Skeletal muscle cell (primary cell): Measurements from ENCODE around the gene NGRN.

Source experiments
- DNase-seq: peaks from one replicate; pipeline ENCODE4 v3.0.0-alpha.2; 2010; ENCODE audit warnings: low read depth
- H3K4me3 ChIP-seq: 2 replicates; pipeline ENCODE4 v1.5.1; 2011; ENCODE audit warnings: low read depth, mild to moderate bottlenecking, control low read depth, low read length, moderate library complexity

The NGRN gene

GRCh38 chr15:90265271-90266060 lies at the start of gene NGRN:
NGRN (plus strand) TSS chr15:90265672; CDS start chr15:90265713, 41 bp downstream.
- DNase-seq: peak; percentile 52
- H3K4me3 ChIP-seq: peak within 1 kb of the TSS; percentile 83

GRCh38 chr15:90217671-90218394 lies 47.6 kb upstream of the NGRN start:
- H3K4me3 ChIP-seq: no peak overlapping the region
- DNase-seq: no peak

DNA sequence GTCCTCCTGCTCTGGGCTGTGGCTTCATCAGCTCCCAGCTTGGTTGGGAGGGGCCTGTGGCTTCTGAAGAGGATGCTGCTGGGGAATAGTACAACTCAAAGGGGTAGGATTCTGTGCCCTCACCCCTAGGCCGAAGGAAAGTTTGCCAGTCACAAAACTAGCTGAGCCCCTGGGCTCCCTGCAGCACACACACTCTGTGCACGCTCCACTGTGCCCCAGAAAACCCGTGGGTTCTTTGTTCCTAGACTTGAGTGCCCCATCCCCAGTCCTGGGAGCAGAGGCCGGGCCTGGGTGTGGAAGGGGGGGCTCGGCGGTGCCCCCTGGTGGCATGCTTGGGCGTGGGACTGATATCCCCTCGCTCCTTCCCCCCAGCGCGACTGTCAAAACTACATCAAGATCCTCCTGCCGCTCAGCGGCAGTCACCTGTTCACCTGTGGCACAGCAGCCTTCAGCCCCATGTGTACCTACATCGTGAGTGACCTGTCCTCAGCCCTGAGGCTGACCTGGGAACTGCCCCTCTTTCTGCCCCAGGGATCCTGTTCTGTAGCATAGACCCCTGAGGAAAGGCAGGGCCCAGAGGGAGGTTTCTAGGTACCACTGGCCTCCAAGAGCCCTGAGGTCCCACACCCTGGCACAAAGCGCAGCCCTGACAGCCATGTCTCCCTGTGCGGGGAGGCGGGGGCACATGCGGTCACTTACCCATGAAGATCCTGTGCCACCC lies 45.9 kb upstream of the NGRN start:
- no peak for DNase-seq
- H3K4me3 ChIP-seq: no peak overlapping the region

GRCh38 chr15:90221246-90221900 lies 44.1 kb upstream of the NGRN start:
- H3K4me3 ChIP-seq: no peak overlapping the region
- peak; percentile 64 for DNase-seq

- no peak overlapping the region for H3K4me3 ChIP-seq
- DNase-seq: no peak
Observed at GRCh38 chr15:90222547-90222946, 42.9 kb upstream of the NGRN start.

- no peak for DNase-seq
- no peak overlapping the region for H3K4me3 ChIP-seq
Observed at GRCh38 chr15:90223441-90224165, 41.9 kb upstream of the NGRN start.

- DNase-seq: no peak
Observed at GRCh38 chr15:90225047-90225446, 40.4 kb upstream of the NGRN start.

DNA sequence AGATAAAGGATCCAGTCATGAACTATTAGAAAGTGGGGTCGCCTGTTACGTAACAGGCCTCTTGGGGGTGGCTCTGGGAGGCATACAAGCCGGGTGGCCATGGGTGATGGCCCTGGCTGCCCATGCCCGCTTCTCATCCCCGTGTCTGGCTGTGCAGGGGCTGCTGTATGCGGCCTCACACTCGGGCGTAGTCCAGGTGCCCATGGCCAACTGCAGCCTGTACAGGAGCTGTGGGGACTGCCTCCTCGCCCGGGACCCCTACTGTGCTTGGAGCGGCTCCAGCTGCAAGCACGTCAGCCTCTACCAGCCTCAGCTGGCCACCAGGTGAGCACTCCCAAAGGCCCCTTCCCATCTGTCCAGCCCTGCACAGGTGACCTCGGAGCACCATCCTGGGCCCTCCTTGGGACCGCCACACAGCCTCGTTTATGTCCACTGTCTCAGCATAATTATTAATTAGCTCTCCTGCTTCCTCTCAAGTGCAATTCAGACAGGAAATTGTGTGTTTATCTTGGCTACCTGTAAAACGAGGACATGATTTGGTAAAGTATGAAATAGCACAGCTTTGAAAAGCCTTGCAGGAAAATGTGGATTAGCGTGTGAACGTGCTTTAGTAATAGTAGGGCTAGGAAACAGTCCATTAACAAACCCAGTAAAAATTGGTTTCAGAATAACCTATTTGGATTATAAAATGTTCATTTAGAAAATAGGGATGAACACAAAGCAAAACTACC lies 39.8 kb upstream of the NGRN start:
- no peak for DNase-seq
- H3K4me3 ChIP-seq: no peak overlapping the region

More at GRCh38 chr15:90225047-90225446, 40.4 kb upstream of the NGRN start:
- no peak overlapping the region for H3K4me3 ChIP-seq

DNA sequence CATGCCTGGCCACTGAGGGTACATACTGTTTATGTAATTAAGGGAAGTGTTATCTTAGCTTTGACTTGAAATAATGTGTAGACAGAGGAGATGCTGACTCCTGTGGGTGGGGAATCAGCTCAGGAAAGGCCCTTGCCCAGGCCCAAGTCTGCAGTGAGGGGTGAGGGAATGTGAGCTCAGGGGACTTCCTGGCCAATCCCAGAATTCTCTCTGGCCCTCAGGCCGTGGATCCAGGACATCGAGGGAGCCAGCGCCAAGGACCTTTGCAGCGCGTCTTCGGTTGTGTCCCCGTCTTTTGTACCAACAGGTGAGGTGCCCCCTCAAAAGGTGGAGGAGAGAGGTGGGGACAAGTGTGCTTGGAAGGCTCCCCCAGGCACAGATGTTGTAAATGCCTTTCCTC lies 38.1 kb upstream of the NGRN start:
- H3K4me3 ChIP-seq: no peak overlapping the region
- no peak for DNase-seq

DNA sequence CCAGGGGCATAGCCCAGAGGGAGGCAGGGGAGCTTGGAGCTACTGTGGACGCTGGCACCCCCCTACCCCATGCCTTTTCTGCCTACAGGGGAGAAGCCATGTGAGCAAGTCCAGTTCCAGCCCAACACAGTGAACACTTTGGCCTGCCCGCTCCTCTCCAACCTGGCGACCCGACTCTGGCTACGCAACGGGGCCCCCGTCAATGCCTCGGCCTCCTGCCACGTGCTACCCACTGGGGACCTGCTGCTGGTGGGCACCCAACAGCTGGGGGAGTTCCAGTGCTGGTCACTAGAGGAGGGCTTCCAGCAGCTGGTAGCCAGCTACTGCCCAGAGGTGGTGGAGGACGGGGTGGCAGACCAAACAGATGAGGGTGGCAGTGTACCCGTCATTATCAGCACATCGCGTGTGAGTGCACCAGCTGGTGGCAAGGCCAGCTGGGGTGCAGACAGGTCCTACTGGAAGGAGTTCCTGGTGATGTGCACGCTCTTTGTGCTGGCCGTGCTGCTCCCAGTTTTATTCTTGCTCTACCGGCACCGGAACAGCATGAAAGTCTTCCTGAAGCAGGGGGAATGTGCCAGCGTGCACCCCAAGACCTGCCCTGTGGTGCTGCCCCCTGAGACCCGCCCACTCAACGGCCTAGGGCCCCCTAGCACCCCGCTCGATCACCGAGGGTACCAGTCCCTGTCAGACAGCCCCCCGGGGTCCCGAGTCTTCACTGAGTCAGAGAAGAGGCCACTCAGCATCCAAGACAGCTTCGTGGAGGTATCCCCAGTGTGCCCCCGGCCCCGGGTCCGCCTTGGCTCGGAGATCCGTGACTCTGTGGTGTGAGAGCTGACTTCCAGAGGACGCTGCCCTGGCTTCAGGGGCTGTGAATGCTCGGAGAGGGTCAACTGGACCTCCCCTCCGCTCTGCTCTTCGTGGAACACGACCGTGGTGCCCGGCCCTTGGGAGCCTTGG lies 37.4 kb upstream of the NGRN start:
- H3K4me3 ChIP-seq: no peak overlapping the region
- no peak for DNase-seq

DNA sequence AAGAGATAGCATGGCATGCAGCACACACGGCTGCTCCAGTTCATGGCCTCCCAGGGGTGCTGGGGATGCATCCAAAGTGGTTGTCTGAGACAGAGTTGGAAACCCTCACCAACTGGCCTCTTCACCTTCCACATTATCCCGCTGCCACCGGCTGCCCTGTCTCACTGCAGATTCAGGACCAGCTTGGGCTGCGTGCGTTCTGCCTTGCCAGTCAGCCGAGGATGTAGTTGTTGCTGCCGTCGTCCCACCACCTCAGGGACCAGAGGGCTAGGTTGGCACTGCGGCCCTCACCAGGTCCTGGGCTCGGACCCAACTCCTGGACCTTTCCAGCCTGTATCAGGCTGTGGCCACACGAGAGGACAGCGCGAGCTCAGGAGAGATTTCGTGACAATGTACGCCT lies 36.5 kb upstream of the NGRN start:
- no peak overlapping the region for H3K4me3 ChIP-seq
- DNase-seq: no peak

DNA sequence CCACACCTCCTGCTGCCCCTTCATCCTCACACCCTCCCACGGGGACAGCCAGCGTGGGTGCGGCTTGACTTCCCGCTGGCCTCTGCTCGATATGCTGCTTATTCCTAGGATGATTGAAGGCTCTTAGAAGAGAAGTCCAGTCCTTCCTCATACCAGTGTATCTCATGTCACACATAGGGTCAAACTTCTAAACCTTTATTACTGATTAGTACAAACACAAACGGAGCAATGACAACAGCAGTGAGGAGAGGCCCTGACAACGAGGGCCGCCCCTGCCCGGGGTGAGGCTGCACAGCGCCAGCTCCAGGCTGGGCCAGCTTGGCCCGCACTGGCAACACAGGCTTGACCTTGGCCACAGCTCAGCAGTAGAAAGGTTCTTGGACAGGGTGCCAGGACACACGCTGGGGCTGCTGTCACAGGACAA lies 35.4 kb upstream of the NGRN start:
- H3K4me3 ChIP-seq: no peak overlapping the region
- DNase-seq: no peak

- H3K4me3 ChIP-seq: no peak overlapping the region
- DNase-seq: no peak
Observed at GRCh38 chr15:90230610-90231009, 34.9 kb upstream of the NGRN start.

DNA sequence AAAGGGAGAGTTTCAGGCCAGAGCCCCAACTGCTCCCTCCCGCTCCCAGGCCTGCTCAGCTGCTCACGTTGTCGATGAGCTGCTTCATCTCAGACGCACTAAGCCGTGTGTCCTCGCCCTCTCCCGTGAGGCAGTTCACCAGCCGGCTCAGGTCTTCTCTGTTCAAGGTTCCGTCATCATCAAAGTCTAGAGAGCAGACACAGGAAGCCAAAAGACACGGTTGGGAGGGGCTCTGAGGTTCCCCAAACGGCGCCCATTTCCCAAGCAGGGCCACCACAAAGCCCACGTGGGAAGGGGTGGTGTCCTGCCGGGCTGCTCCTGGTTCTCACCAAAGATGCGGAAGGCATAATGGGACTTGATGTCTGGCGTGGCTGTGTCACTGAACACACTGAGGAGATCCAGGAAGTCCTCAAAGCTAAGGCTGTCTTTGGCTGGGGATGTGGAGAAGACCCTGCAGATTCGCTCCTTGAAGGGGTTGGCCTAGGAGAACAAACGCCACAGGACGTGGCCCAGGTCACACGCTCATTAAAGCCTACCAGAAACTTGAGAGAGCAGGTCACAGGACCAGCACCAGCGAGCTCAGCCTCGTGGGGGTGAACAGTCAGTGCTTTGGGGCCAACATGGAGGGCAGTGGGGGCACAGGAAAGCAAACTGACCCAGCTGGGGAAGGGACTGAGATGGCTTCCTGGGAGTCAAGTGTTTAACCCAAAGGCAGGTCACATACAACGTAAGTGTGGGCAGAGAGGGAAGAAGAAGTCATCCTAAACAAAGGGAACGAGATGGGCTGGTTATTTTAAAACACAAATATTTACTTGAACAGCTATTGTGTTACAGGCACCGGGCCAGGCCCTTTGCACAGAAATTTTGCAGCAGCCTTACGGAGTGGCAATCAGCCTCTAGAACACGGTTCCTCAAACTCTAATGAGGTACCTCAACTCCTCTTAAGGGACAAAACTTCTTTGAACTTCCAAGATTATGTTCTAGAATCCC lies 34.1 kb upstream of the NGRN start:
- no peak for DNase-seq
- H3K4me3 ChIP-seq: no peak overlapping the region

- DNase-seq: no peak
Observed at GRCh38 chr15:90232196-90232595, 33.3 kb upstream of the NGRN start.

DNA sequence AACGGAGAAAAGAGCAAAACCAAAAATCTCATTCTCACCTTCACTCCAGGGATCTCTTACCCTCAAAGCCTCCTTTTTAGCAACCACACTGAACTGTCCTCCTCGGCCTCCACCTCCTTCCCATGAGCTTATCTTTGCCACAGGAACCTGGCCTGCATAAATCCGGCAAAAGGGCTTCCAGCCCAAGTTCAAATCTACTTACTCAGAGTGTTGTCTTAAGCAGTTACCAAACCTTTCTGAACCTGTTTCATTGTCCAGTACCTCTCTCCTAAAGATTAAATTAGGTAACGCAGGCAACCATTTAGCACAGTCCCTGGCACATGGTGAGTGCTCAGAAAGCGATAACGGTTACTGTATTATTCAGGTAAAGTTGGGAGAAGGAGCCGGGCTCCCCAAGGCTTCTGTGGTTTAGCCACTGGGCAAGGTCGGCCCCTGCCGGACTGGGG lies 32.5 kb upstream of the NGRN start:
- peak overlapping the region; percentile 94 for H3K4me3 ChIP-seq
- no peak for DNase-seq

More at GRCh38 chr15:90232196-90232595, 33.3 kb upstream of the NGRN start:
- H3K4me3 ChIP-seq: no peak overlapping the region
